ENCODE measurements around the gene MYOM3.
"Not testable (repeated sequence)": the region's sequence is repeated elsewhere in the genome, so short reads cannot be mapped to it uniquely, and the experiment has no call there.

DNA sequence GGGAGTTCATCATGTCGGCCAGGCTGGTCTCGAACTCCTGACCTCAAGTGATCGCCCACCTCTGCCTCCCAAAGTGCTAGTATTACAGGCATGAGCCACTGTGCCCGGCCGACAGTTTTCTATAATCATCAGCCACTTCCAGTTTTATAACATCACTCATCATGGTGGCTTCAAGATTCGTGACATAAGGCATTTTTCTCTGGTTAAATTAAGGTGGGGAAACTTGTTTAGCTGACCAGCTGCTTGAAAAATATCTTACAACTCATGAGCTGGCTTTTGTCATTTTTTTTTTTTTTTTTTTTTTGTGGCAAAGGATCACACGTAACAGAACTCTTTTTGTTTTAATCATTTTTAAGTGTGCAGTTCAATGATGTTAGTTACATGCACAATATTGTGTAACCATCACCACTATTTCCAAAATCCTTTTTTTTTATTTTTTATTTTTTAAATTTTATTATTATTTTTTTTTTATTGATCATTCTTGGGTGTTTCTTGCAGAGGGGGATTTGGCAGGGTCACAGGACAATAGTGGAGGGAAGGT is 80.9 kb downstream of the MYOM3 start:
- TF ChIP-seq, protein P1, sequence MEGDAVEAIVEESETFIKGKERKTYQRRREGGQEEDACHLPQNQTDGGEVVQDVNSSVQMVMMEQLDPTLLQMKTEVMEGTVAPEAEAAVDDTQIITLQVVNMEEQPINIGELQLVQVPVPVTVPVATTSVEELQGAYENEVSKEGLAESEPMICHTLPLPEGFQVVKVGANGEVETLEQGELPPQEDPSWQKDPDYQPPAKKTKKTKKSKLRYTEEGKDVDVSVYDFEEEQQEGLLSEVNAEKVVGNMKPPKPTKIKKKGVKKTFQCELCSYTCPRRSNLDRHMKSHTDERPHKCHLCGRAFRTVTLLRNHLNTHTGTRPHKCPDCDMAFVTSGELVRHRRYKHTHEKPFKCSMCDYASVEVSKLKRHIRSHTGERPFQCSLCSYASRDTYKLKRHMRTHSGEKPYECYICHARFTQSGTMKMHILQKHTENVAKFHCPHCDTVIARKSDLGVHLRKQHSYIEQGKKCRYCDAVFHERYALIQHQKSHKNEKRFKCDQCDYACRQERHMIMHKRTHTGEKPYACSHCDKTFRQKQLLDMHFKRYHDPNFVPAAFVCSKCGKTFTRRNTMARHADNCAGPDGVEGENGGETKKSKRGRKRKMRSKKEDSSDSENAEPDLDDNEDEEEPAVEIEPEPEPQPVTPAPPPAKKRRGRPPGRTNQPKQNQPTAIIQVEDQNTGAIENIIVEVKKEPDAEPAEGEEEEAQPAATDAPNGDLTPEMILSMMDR (conservative IDR thresholded peaks at IDR 0.05; ENCODE audit: low read depth, low read length): not testable (repeated sequence)
- TF ChIP-seq EZH2 (IDR thresholded peaks at IDR 0.05; ENCODE audit: low read length, unreplicated experiment): not testable (repeated sequence)

Data from PC-3 (cell line).